Kidney capillary endothelial cell (primary cell): ENCODE data around the gene DUOXA2.

Experiments used
- DNase-seq: peaks from one replicate; pipeline ENCODE4 v3.0.0-alpha.2; 2018; ENCODE audit warnings: low spot score

The DUOXA2 gene

GRCh38 chr15:45136378-45136764 is 22.2 kb downstream of the DUOXA2 start:
- no peak for DNase-seq

- DNase-seq = no peak
Measured at GRCh38 chr15:45137703-45138102, 23.6 kb downstream of the DUOXA2 start.

GRCh38 chr15:45138814-45139765 is 25.0 kb downstream of the DUOXA2 start:
- no peak for DNase-seq

DNA sequence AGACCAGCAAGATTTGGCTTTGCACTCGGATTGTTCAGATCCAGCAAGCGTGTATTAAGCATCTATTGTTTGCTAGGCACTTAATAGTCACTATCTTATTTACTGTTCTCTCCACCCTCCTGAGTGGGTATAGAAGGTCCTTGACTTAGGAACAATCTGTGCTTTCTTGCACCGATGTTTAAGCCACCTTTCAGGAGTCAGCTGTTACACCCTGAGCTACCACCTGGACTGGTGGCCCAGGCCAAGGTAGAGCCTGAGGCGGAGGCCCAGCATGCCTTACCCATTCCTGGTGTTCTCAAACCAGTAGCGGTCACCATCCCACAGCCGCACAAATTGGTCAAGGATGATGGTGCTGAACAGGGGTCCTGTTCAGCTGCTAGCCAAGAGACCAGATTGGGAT is 25.6 kb downstream of the DUOXA2 start:
- DNase-seq = no peak

DNA sequence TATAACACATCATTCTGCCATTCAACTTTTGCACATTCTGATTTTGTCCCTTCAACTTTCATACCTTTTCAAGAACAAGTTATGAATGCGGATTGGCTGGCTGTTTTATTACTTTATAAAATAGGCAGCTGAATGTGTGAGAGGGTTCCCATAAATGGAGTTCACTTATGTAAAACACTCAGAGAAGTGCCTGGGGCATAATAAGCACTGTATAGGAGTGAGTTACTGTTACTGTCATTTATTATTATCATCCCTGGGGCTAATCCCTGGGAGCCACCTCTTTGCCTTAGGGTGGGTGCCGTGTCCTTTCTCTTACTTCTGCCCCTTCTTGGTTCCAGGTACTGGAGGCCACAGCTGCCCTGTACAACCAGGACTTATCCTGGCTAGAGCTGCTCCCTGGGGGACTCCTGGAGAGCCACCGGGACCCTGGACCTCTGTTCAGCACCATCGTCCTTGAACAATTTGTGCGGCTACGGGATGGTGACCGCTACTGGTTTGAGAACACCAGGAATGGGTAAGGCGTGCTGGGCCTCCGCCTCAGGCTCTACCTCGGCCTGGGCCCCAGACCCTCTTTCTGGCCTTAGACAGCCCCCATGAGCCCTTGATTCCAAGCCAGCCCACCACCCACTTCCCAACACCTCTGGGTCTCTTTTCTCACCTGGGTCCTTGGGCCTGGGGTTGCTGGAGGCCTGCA is 26.6 kb downstream of the DUOXA2 start:
- no peak for DNase-seq

- DNase-seq = no peak
Measured at GRCh38 chr15:45141386-45141785, 27.3 kb downstream of the DUOXA2 start.

DNA sequence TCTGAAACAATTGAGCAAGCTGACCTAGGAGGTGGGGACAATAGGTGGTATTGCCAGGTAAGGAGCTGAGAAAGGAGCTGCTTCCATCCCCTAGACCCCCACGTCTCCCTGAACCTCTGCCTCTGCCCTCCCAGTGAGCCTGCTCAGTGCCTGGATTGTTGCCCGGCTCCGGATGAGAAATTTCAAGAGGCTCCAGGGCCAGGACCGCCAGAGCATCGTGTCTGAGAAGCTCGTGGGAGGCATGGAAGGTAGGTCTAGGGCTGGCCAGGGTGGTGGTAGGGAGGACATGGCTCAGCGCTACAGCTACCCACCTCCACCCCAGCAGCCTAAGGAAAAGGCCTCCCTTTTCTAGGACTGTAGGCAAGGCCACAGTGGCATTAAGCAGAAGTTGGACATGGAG is 28.9 kb downstream of the DUOXA2 start:
- DNase-seq = no peak

DNA sequence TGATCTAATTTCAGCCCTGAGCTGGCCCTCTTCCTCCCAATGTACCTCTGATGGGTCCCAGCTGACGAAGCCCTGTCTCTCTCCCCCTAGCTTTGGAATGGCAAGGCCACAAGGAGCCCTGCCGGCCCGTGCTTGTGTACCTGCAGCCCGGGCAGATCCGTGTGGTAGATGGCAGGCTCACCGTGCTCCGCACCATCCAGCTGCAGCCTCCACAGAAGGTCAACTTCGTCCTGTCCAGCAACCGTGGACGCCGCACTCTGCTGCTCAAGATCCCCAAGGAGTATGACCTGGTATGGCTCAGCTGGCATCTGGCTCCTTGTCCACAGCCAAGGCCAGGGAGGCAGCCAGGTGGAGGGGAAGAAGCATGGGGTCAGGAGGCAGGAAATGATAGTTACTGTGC is 29.8 kb downstream of the DUOXA2 start:
- no peak for DNase-seq

DNA sequence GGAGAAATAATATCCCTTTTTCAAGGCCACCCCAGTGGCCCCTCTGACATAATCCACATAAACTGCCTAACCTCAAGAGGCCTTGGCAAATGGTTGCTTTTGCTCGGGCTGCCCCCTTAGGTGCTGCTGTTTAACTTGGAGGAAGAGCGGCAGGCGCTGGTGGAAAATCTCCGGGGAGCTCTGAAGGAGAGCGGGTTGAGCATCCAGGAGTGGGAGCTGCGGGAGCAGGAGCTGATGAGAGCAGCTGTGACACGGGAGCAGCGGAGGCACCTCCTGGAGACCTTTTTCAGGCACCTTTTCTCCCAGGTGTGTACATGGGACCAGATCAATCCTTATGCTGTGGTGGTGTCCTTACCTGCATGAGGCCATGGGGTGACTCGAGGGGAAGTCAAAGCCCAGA is 30.6 kb downstream of the DUOXA2 start:
- DNase-seq = no peak

- DNase-seq = no peak
Measured at GRCh38 chr15:45146405-45146804, 32.3 kb downstream of the DUOXA2 start.

- DNase-seq = no peak
Measured at GRCh38 chr15:45147606-45148005, 33.5 kb downstream of the DUOXA2 start.

DNA sequence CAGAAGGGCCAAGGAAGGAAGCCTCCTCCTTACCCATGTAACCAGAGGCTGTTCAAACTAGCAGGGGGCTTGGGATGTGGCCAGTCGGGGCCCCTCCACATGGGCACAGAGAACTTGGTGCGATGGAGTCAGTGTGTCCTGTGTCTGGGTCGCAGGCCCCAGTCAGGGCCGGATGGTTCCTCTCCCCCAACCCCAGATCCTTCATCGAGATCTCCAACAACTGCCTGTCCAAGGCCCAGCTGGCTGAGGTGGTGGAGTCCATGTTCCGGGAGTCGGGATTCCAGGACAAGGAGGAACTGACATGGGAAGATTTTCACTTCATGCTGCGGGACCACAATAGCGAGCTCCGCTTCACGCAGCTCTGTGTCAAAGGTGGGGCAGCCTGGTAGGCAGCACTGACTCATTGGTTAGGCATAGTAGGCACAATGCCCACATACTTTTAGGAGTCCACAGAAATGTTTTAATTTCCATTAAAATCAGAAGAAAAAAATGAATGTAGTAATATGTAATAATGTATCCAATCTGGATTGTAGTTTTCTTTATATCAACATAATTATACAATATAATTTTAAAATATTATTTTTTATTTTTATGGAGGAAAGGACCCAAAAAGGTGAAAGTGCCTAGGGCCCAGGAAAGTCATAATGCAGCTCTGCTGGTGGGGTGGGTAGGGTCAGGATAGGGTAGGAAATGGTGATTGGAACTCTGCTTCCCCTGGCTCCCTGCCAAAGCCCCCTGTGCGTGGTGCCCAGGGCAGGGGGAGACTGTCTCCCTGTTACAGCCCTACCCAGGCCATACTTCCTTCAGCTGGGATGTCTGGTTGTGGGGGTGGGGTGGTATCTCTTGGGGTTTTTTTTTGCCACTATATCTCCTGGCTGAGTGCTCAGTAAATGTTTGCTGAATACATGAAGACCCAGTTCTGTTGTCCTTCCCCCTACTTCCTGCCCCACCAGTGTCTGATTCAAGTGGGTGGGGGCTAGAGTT is 34.2 kb downstream of the DUOXA2 start:
- no peak for DNase-seq

GRCh38 chr15:45149060-45149459 is 34.9 kb downstream of the DUOXA2 start:
- no peak for DNase-seq

GRCh38 chr15:45150481-45150880 is 36.4 kb downstream of the DUOXA2 start:
- DNase-seq = no peak

GRCh38 chr15:45150997-45151396 is 36.9 kb downstream of the DUOXA2 start:
- no peak for DNase-seq

- DNase-seq = no peak
Measured at GRCh38 chr15:45151998-45152828, 38.1 kb downstream of the DUOXA2 start.

DNA sequence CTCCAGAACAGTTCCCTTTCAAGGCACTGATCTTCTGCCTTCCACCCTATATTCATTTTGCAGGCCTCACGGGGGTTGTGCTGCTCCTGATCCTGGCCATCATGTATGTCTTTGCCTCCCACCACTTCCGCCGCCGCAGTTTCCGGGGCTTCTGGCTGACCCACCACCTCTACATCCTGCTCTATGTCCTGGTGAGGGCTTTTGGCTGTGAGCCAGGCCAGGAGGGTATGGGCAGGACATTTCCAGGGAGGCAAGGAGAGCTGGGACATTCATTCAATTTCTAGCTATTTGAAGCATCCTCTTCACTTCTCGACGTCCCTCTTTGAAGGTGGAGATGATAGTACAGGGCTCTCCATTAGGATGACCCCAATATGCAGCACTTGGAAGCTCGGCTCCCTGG is 41.6 kb downstream of the DUOXA2 start:
- DNase-seq = no peak

DNA sequence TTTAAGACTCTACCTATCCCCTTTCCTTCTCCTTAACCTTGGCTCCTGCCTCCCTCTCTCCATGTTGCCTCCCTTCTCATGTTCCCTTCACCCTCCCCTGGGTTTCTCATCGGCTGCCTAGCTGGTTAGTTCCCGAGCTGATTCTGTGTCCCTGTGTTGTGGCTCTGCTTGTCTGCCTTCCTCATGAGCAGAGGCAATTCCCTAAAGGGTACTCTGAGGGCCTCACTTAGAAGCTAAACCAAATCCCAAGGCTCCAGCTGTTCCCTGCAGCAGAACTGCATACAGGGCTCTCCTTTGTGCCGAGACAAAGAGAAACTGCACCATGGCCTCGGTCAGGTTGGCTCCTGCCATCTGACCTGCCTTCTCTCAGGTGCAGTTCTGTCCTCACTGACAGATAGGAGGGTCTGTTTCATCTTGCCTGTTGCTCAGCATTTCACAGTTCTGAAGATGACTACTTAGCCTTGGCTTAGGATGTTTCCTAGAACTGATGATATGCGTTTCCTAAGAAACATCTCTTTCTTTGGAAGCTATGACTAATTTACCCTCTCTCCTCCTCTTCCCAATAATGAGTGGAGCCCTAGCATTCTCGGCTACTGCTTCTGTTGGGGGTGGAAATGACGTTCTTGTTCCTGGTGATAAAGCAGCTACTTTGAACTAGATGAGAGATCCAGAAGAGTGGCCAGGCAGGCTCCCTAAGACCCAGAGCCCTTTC is 42.8 kb downstream of the DUOXA2 start:
- DNase-seq = no peak

DNA sequence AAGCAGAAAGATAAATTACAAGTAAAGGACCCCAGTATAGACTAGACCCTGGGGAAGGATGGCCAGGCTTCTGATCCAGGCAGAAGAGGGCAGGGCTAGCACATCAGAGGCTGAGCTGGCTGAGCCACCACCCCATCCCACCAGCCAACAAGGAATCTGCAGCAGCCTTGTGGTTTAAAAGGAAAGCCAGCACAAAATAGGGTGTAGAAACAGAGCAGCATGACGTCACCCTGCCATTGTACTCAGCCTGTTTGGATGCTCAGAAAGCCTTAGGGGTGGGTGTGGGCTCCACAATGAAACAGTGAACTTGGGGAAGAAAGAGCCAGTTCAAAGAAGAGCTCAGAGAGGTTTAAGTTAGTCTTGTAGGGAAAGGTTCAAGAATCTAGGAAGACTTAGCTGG is 43.8 kb downstream of the DUOXA2 start:
- DNase-seq = no peak

DNA sequence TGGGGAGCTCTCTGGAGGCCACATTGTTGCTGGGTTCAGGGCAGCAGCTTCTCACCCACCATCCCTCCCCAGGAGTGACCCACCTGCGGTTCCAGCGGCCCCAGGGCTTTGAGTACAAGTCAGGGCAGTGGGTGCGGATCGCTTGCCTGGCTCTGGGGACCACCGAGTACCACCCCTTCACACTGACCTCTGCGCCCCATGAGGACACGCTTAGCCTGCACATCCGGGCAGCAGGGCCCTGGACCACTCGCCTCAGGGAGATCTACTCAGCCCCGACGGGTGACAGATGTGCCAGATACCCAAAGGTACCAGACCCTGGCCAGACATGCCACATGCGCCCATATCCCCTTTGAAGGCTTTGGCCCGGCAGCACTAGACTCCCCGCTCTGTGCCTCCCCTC is 47.5 kb downstream of the DUOXA2 start:
- no peak for DNase-seq
